OCI-LY1 (cell line): Measurements from ENCODE around the gene UNC93B1.
"Not testable (repeated sequence)": the region's sequence is repeated elsewhere in the genome, so short reads cannot be mapped to it uniquely, and the experiment has no call there.

ENCODE experiments used
- H2AFZ ChIP-seq: fragments of 200-600 bp; sonication (generic), shearing (Covaris generic); 2 replicates; pipeline ENCODE4 v1.6.0; 2014; ENCODE audit warnings: antibody characterized with exemption, mild to moderate bottlenecking, low read length
- H3F3A ChIP-seq: fragments of 200-600 bp; sonication (generic), shearing (Covaris generic); 2 replicates; pipeline ENCODE4 v1.6.0; 2014; ENCODE audit warnings: mild to moderate bottlenecking, antibody characterized with exemption, low read length, moderate library complexity; ENCODE audit not compliant: insufficient read depth
- H3K27ac ChIP-seq: fragments of 200-600 bp; sonication (generic); 2 replicates; pipeline ENCODE4 v1.5.1; 2014; ENCODE audit warnings: low read length, mixed run types, mild to moderate bottlenecking, low read depth; ENCODE audit not compliant: poor library complexity, severe bottlenecking
- H3K27me3 ChIP-seq: fragments of 200-600 bp; sonication (generic); 2 replicates; pipeline ENCODE4 v1.6.0; 2014; ENCODE audit warnings: antibody characterized with exemption, mild to moderate bottlenecking, low read length, moderate library complexity; ENCODE audit not compliant: insufficient read depth
- H3K36me3 ChIP-seq: fragments of 200-600 bp; sonication (generic); 2 replicates; pipeline ENCODE4 v1.6.1; 2014; ENCODE audit warnings: mild to moderate bottlenecking, antibody characterized with exemption, low read length, moderate library complexity, mixed read lengths; ENCODE audit not compliant: insufficient read depth
- H3K4me1 ChIP-seq: fragments of 200-600 bp; sonication (generic); 2 replicates; pipeline ENCODE4 v1.5.1; 2014; ENCODE audit warnings: mild to moderate bottlenecking, low read length, moderate library complexity; ENCODE audit not compliant: insufficient read depth, severe bottlenecking
- H3K4me2 ChIP-seq: fragments of 200-600 bp; sonication (generic), shearing (Covaris generic); 2 replicates; pipeline ENCODE4 v1.6.1; 2014; ENCODE audit warnings: low read length
- H3K4me3 ChIP-seq: fragments of 200-600 bp; sonication (generic); 2 replicates; pipeline ENCODE4 v1.5.1; 2014; ENCODE audit warnings: low read length, low read depth, mild to moderate bottlenecking, mixed read lengths; ENCODE audit not compliant: poor library complexity, severe bottlenecking
- H3K79me2 ChIP-seq: fragments of 200-600 bp; shearing (Covaris generic); 2 replicates; pipeline ENCODE4 v1.6.1; 2016; ENCODE audit warnings: mixed run types, low read length, mixed read lengths; ENCODE audit not compliant: insufficient read depth
- H3K9ac ChIP-seq: fragments of 200-600 bp; sonication (generic), shearing (Covaris generic); 2 replicates; pipeline ENCODE4 v1.6.1; 2014; ENCODE audit warnings: mild to moderate bottlenecking, low read length, mixed read lengths
- H3K9me2 ChIP-seq: fragments of 200-600 bp; sonication (generic), shearing (Covaris generic); 2 replicates; pipeline ENCODE4 v1.6.1; 2014; ENCODE audit warnings: low read depth, mild to moderate bottlenecking, low read length, mixed read lengths
- H3K9me3 ChIP-seq: fragments of 200-600 bp; shearing (Covaris generic); 2 replicates; pipeline ENCODE4 v1.6.1; 2014; ENCODE audit warnings: low read length, mixed read lengths
- H4K20me1 ChIP-seq: fragments of 200-600 bp; sonication (generic), shearing (Covaris generic); 2 replicates; pipeline ENCODE4 v1.6.0; 2016; ENCODE audit warnings: mild to moderate bottlenecking, low read length; ENCODE audit not compliant: insufficient read depth

The UNC93B1 gene

DNA sequence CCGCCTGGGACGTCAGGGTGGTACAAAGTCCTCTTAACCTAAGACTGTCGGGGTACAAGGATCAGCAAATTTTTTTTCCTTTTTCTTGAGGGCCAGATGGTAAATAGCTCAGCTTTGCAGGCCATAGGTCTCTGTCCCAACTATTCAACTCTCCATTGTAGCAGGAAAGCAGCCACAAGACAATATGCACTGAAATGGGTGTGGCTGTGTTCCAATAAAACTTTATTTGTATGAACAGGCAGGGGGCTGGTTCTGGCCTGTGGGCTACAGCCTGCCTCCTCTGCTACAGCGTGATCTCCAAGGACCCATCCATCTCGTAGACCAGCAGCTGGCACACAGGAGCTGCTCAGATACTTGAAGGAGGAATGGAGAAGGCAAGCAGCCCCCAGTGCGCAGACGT is 56.1 kb downstream of the UNC93B1 start:
- H4K20me1 ChIP-seq, H3K4me3 ChIP-seq, H3K27me3 ChIP-seq, H3K9ac ChIP-seq, H3K9me3 ChIP-seq, H3K27ac ChIP-seq, H3F3A ChIP-seq, H3K4me1 ChIP-seq, H2AFZ ChIP-seq, H3K4me2 ChIP-seq, H3K36me3 ChIP-seq, H3K9me2 ChIP-seq, H3K79me2 ChIP-seq: not testable (repeated sequence)

DNA sequence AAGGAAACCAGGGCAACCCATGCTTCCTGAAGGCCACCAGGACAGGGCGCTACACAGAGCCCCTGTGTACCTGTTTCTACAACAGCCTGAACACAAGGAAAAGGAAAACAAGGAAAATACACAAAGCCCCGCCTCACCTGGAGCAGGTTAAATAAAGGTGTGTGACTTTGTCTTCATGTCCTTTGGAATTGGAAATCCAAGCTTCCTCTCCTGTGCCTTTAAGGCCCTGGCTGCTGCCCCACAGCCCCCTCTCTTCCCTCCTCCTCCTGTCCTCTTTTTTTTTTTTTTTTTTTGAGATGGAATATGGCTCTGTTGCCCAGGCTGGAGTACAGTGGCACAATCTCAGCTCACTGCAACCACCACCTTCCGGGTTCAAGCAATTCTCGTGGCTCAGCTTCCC is 57.5 kb downstream of the UNC93B1 start:
- H4K20me1 ChIP-seq, H3K36me3 ChIP-seq, H3K9me3 ChIP-seq, H2AFZ ChIP-seq, H3K4me1 ChIP-seq, H3K79me2 ChIP-seq, H3K27ac ChIP-seq, H3K9me2 ChIP-seq, H3F3A ChIP-seq, H3K4me2 ChIP-seq, H3K4me3 ChIP-seq, H3K9ac ChIP-seq, H3K27me3 ChIP-seq: not testable (repeated sequence)

DNA sequence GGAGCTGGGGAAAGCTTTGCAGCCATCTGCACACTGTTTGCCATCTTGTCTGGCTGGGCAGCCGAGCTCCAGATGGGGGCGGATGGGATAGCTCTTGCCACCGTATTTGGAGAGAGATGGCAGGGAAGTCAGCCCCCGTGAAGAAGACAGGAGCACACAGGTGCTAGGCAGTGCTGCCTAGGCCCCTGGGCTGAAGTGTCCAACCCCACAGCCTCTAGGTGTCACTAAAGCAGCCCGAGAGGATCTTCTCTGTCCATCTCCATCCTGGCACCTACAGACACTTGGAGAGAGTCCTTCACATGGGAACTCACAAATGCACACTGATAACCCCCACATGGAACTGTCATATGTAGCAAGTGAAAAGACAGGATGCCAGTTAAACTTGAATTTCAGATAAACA is 60.5 kb downstream of the UNC93B1 start:
- not testable (repeated sequence) for H3K4me3 ChIP-seq, H3K27ac ChIP-seq, H3F3A ChIP-seq, H4K20me1 ChIP-seq, H3K9me3 ChIP-seq, H3K9me2 ChIP-seq, H3K4me1 ChIP-seq, H3K79me2 ChIP-seq, H3K9ac ChIP-seq, H3K4me2 ChIP-seq, H3K27me3 ChIP-seq, H2AFZ ChIP-seq, H3K36me3 ChIP-seq
